ENCODE measurements around the gene NXN. TPM values are rescaled to one million over a fixed set of nuclear protein-coding genes. Genes with fewer than 3 reads are reported as not detected.

NXN gene
- total RNA-seq, 1 donor from 2014 or later: 53.1 TPM

DNA sequence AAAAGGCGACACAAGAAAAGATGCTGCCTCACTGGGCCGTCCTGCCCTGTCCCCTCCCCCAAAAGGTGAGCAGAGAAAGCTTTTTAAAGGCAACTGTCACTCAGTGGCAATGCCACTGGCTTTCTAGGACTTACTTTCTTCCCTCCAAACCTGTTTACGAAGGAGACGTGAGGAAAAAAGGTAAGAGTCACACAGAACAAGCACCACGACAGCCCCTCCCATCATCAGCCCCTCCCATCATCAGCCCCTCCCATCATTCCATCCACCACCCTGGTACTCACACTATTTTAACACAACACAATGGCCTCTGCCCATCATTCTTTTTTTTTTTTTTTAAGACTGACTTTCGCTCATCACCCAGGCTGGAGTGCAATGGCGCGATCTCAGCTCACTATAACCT is 77.1 kb downstream of the NXN start:
- Mint-ChIP-seq H3K9me3 (ENCODE audit: low read depth) (no peaks in the 10 kb centered on the region), H3K4me1 (ENCODE audit: low read depth) (peaks cover 3% of the 10 kb centered on the region)

DNA sequence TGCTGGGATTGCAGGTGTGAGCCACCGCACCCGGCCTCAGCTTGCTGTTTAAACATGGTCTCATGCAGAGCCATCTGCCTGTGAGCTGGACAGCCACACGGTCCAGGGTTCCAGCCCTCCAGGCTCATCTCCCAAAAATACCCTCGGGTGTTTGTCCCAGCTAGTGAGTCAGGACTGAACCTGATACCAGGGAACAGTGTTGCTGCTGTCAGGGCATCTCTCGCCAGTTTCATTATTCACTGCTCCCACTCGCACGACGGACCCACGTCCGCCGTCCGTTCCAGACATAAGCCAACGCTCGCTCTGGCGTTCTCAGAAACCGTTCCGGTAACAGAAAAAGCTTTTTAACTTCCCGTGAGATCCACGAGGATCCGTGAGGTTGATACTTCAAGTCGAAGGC is 77.6 kb downstream of the NXN start:
- Mint-ChIP-seq H3K36me3 (ENCODE audit: insufficient read depth) (peaks cover 3% of the 10 kb centered on the region), H3K9me3 (ENCODE audit: low read depth) (no peaks in the 10 kb centered on the region), H3K4me3 (ENCODE audit: low read depth) (no peak overlapping the region), H3K27ac (no peak overlapping the region), H3K4me1 (ENCODE audit: low read depth) (peaks cover 5% of the 10 kb centered on the region), H3K27me3 (no peaks in the 10 kb centered on the region)
- TF ChIP-seq, protein P1, sequence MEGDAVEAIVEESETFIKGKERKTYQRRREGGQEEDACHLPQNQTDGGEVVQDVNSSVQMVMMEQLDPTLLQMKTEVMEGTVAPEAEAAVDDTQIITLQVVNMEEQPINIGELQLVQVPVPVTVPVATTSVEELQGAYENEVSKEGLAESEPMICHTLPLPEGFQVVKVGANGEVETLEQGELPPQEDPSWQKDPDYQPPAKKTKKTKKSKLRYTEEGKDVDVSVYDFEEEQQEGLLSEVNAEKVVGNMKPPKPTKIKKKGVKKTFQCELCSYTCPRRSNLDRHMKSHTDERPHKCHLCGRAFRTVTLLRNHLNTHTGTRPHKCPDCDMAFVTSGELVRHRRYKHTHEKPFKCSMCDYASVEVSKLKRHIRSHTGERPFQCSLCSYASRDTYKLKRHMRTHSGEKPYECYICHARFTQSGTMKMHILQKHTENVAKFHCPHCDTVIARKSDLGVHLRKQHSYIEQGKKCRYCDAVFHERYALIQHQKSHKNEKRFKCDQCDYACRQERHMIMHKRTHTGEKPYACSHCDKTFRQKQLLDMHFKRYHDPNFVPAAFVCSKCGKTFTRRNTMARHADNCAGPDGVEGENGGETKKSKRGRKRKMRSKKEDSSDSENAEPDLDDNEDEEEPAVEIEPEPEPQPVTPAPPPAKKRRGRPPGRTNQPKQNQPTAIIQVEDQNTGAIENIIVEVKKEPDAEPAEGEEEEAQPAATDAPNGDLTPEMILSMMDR (IDR thresholded peaks at IDR 0.05; ENCODE audit: unreplicated experiment): no peak
- no peak for DNase-seq (ENCODE audit: low spot score, unreplicated experiment)

More for the DNA sequence above, 77.1 kb downstream of the NXN start:
- DNase-seq (ENCODE audit: low spot score, unreplicated experiment): no peak
- Mint-ChIP-seq H3K27me3 (no peaks in the 10 kb centered on the region), H3K36me3 (ENCODE audit: insufficient read depth) (peaks cover 3% of the 10 kb centered on the region), H3K4me3 (ENCODE audit: low read depth) (no peak overlapping the region), H3K27ac (no peak overlapping the region)
- TF ChIP-seq, protein P1 (IDR thresholded peaks at IDR 0.05; ENCODE audit: unreplicated experiment): no peak

DNA sequence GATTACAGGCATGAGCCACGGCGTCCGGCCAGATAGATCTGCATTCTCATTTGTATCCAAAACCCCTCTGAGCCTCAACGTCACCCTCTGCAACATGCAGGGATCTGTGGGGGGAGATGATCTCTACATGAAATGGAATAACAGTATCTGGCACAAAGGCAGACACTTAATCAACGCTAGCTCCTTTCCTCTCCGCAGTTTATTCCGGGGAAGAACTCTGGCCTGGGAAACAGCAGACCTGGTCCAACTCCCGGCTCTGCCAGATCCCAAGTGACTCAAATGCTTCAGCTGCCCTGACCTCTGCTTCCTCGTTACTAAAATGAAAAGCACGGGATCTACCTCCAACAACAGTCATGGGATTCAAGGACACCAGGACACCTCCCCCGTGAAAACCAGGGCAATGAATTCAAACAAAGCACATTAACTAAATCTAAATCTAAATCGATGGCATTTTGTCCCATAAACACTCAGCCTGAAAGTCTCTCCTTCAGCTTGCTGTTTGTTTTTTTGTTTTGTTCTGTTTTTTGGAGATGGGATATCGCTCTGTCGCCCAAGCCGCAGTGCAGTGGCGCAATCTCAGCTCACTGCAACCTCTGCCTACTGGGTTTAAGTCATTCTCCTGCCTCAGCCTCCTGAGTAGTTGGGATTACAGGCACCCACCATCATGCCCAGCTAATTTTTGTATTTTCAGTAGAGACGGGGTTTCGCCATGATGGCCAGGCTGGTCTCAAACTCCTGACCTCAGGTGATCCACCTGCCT is 78.2 kb downstream of the NXN start:
- Mint-ChIP-seq H3K9me3 (ENCODE audit: low read depth) (no peaks in the 10 kb centered on the region), H3K27ac (no peak overlapping the region), H3K27me3 (no peaks in the 10 kb centered on the region), H3K36me3 (ENCODE audit: insufficient read depth) (peaks cover 5% of the 10 kb centered on the region), H3K4me3 (ENCODE audit: low read depth) (no peak overlapping the region), H3K4me1 (ENCODE audit: low read depth) (peaks cover 8% of the 10 kb centered on the region)
- TF ChIP-seq, protein P1 (IDR thresholded peaks at IDR 0.05; ENCODE audit: unreplicated experiment): no peak
- no peak for DNase-seq (ENCODE audit: low spot score, unreplicated experiment)

DNA sequence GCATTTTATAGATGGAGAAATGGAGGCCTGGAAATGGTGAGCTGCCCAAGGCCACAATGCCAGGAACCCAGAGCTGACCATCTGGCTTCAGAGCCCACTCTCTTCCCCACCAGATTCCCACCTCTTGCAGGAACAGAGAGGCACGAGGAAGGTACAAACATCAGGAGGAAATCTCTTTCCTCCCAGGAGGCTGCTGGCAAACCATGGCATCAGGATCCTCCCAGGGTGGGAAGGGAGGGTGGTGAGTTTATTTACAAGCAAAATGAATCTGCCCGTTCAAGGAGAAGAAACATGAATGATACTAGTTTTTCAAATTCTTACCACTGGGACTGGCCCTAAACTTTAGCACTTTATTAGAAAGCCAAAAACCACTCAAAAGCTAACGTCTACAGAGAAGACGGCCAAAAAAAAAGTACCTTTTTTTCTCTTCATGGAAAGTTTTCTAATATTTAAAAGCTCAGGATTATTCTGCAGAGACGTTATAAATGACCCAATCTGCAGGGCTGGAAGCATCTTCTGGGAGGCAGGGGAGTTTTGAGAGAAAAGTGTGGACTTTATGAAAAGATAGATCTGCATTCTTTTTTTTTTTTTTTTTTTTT is 79.1 kb downstream of the NXN start:
- H3K4me1 Mint-ChIP-seq (ENCODE audit: low read depth): peaks cover 8% of the 10 kb centered on the region
- no peaks in the 10 kb centered on the region for H3K27me3 Mint-ChIP-seq
- TF ChIP-seq, protein P1 (IDR thresholded peaks at IDR 0.05; ENCODE audit: unreplicated experiment): no peak
- H3K27ac Mint-ChIP-seq: no peak overlapping the region
- no peak for DNase-seq (ENCODE audit: low spot score, unreplicated experiment)
- H3K4me3 Mint-ChIP-seq (ENCODE audit: low read depth): no peak overlapping the region
- H3K9me3 Mint-ChIP-seq (ENCODE audit: low read depth): no peaks in the 10 kb centered on the region
- peaks cover 5% of the 10 kb centered on the region for H3K36me3 Mint-ChIP-seq (ENCODE audit: insufficient read depth)

DNA sequence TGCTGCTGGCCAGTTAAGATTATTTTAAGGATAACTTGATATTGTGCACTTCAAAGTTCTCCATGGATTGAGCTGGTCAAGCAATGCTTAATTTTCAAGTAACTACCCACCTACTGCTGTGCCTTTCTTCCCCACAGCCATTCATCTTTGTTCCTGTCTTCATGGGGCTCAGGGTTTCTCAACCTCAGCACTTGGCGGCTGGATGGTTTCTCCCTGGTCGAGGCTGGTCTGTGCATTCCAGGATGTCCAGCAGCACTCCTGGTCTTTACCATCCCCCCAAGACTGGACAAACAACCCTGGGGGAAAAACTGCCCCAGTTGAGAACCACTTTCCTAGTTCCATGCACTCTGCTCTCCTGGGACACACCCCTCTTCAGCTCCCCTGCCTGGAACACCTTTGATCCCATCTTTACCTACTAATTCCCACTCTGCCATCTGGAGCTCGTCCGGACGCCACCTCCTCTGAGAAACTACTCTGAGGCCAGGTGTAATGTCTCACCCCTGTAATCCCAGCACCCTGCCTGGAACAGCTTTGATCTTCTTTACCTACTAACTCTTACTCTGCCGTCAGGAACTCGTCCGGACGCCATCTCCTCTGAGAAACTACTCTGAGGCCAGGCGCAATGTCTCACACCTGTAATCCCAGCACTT is 81.5 kb downstream of the NXN start:
- no peaks in the 10 kb centered on the region for H3K9me3 Mint-ChIP-seq (ENCODE audit: low read depth)
- TF ChIP-seq, protein P1 (IDR thresholded peaks at IDR 0.05; ENCODE audit: unreplicated experiment): no peak
- peaks cover 5% of the 10 kb centered on the region for H3K36me3 Mint-ChIP-seq (ENCODE audit: insufficient read depth)
- H3K27ac Mint-ChIP-seq: no peak overlapping the region
- H3K4me1 Mint-ChIP-seq (ENCODE audit: low read depth): peaks cover 8% of the 10 kb centered on the region
- no peak for DNase-seq (ENCODE audit: low spot score, unreplicated experiment)
- no peaks in the 10 kb centered on the region for H3K27me3 Mint-ChIP-seq
- H3K4me3 Mint-ChIP-seq (ENCODE audit: low read depth): no peak overlapping the region

All from progenitor cell of endocrine pancreas (in vitro differentiated cells).